GM21390 (cell line): ENCODE results near the gene ZBTB16.

Experiments
- ATAC-seq: cut with Tn5 transposase; IDR thresholded peaks from one replicate; pipeline ENCODE4 v1.9.1; 2021; ENCODE audit not compliant: unreplicated experiment

Gene ZBTB16

GRCh38 chr11:114179234-114179941, 119.9 kb downstream of the ZBTB16 start:
- ATAC-seq: no peak

GRCh38 chr11:114180301-114181055, 121.0 kb downstream of the ZBTB16 start:
- no peak for ATAC-seq

- no peak for ATAC-seq
These were observed 121.7 kb downstream of the ZBTB16 start for GRCh38 chr11:114181195-114181594.

- no peak for ATAC-seq
These were observed 122.2 kb downstream of the ZBTB16 start for GRCh38 chr11:114181752-114182151.

GRCh38 chr11:114182471-114183043, 123.0 kb downstream of the ZBTB16 start:
- no peak for ATAC-seq

- ATAC-seq: no peak
These were observed 123.6 kb downstream of the ZBTB16 start for GRCh38 chr11:114183044-114183511.

GRCh38 chr11:114185436-114185835, 125.9 kb downstream of the ZBTB16 start:
- no peak for ATAC-seq

GRCh38 chr11:114187173-114187572, 127.7 kb downstream of the ZBTB16 start:
- ATAC-seq: no peak

- no peak for ATAC-seq
These were observed 129.5 kb downstream of the ZBTB16 start for GRCh38 chr11:114188851-114189570.

- ATAC-seq: no peak
These were observed 131.1 kb downstream of the ZBTB16 start for GRCh38 chr11:114190630-114191029.

GRCh38 chr11:114191893-114192292, 132.4 kb downstream of the ZBTB16 start:
- ATAC-seq: no peak

- no peak for ATAC-seq
These were observed 133.4 kb downstream of the ZBTB16 start for GRCh38 chr11:114192841-114193389.

GRCh38 chr11:114193730-114194679, 134.5 kb downstream of the ZBTB16 start:
- ATAC-seq: no peak

GRCh38 chr11:114194702-114195101, 135.2 kb downstream of the ZBTB16 start:
- no peak for ATAC-seq

GRCh38 chr11:114195151-114195550, 135.6 kb downstream of the ZBTB16 start:
- no peak for ATAC-seq

GRCh38 chr11:114195981-114196731, 136.6 kb downstream of the ZBTB16 start:
- ATAC-seq: no peak

GRCh38 chr11:114196997-114197703, 137.6 kb downstream of the ZBTB16 start:
- ATAC-seq: no peak

GRCh38 chr11:114197799-114198500, 138.4 kb downstream of the ZBTB16 start:
- ATAC-seq: no peak
